ENCODE data around the gene USP5.

DNA sequence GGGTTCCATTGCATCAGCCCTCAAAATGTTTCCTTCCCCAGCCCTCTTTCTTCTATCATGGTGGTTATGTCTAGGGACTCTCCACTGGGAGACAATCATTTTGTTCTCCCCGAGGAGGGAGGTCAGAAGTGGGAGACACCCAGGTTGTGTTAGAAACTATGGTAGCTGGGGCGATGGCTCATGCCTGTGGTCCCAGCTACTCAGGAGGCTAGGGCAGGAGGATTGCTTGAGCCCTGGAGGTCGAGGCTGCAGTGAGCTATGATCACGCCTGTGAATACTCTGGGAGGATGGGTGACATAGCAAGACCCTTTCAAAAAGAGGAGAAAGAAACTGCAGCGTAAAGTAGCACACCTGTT is 39.7 kb downstream of the USP5 start:
- TF ChIP-seq, protein P1, sequence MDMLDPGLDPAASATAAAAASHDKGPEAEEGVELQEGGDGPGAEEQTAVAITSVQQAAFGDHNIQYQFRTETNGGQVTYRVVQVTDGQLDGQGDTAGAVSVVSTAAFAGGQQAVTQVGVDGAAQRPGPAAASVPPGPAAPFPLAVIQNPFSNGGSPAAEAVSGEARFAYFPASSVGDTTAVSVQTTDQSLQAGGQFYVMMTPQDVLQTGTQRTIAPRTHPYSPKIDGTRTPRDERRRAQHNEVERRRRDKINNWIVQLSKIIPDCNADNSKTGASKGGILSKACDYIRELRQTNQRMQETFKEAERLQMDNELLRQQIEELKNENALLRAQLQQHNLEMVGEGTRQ (IDR thresholded peaks at IDR 0.05): no peak
- TF ChIP-seq, protein P2, sequence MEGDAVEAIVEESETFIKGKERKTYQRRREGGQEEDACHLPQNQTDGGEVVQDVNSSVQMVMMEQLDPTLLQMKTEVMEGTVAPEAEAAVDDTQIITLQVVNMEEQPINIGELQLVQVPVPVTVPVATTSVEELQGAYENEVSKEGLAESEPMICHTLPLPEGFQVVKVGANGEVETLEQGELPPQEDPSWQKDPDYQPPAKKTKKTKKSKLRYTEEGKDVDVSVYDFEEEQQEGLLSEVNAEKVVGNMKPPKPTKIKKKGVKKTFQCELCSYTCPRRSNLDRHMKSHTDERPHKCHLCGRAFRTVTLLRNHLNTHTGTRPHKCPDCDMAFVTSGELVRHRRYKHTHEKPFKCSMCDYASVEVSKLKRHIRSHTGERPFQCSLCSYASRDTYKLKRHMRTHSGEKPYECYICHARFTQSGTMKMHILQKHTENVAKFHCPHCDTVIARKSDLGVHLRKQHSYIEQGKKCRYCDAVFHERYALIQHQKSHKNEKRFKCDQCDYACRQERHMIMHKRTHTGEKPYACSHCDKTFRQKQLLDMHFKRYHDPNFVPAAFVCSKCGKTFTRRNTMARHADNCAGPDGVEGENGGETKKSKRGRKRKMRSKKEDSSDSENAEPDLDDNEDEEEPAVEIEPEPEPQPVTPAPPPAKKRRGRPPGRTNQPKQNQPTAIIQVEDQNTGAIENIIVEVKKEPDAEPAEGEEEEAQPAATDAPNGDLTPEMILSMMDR (IDR thresholded peaks at IDR 0.05): no peak
- TF ChIP-seq, protein P3, sequence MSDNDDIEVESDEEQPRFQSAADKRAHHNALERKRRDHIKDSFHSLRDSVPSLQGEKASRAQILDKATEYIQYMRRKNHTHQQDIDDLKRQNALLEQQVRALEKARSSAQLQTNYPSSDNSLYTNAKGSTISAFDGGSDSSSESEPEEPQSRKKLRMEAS (IDR thresholded peaks at IDR 0.05): no peak
- TF ChIP-seq RFX5 (IDR thresholded peaks at IDR 0.05): no peak

All from A549 (cell line).